Common myeloid progenitor, CD34-positive (primary cell): ENCODE results near the gene DDX20.
"Not testable (repeated sequence)": the region's sequence is repeated elsewhere in the genome, so short reads cannot be mapped to it uniquely, and the experiment has no call there.

ENCODE experiments used
- CTCF ChIA-PET: fragments of 350-600 bp; sonication (Branson Sonifier 250); formaldehyde crosslinking; loops from one replicate; lab custom pipeline; 2021; ENCODE audit warnings: antibody characterized with exemption; lab: Charles Lee
- POLR2A ChIA-PET: fragments of 350-600 bp; sonication (Branson Sonifier 250); formaldehyde crosslinking; loops from one replicate; lab custom pipeline; 2021; ENCODE audit warnings: antibody characterized with exemption; lab: Charles Lee
- DNase-seq, 3 donors: peaks; one replicate each; pipeline versions ENCODE4 v3.0.0 to v3.0.0-alpha.2; 2013
- H3K27ac ChIP-seq, 2 experiments: 1 replicate in 1 of 2; 2 replicates in 1 of 2; pipeline ENCODE4 v1.7.0; 2013; ENCODE audit warnings: inconsistent platforms in 2 of 2, low read length in 2 of 2, mild to moderate bottlenecking in 2 of 2, low read depth in 1 of 2, moderate library complexity in 1 of 2; ENCODE audit not compliant: severe bottlenecking in 2 of 2, insufficient read depth in 1 of 2, poor library complexity in 1 of 2
- H3K27me3 ChIP-seq, 5 experiments: replicated peaks in 2 of 5; 1 replicate in 3 of 5; 2 replicates in 2 of 5; pipeline versions ENCODE4 v1.6.1 to v1.7.0; 2013; ENCODE audit warnings: low read length in 4 of 5, mild to moderate bottlenecking in 2 of 5, moderate library complexity in 2 of 5, inconsistent platforms in 1 of 5; ENCODE audit not compliant: insufficient read depth in 5 of 5, control insufficient read depth in 4 of 5
- H3K36me3 ChIP-seq, 4 experiments: 1 replicate in 2 of 4; 2 replicates in 2 of 4; pipeline versions ENCODE4 v1.6.1 to v1.7.0; 2013; ENCODE audit warnings: low read length in 3 of 4, control low read depth in 1 of 4, mild to moderate bottlenecking in 1 of 4; ENCODE audit not compliant: control insufficient read depth in 4 of 4, insufficient read depth in 4 of 4
- H3K4me1 ChIP-seq, 4 experiments: 1 replicate in 3 of 4; 2 replicates in 1 of 4; pipeline versions ENCODE4 v1.6.1 to v1.7.1; 2013; ENCODE audit warnings: low read length in 3 of 4, mild to moderate bottlenecking in 3 of 4, control low read depth in 1 of 4, inconsistent platforms in 1 of 4, moderate library complexity in 1 of 4; ENCODE audit not compliant: control insufficient read depth in 4 of 4, insufficient read depth in 4 of 4; ENCODE audit errors: control extremely low read depth in 1 of 4
- H3K4me3 ChIP-seq, 7 experiments: 1 replicate in 4 of 7; 2 replicates in 3 of 7; pipeline versions ENCODE4 v1.5.1 to v1.7.0; 2013; ENCODE audit warnings: mild to moderate bottlenecking in 7 of 7, low read length in 6 of 7, moderate library complexity in 6 of 7, inconsistent platforms in 2 of 7, low read depth in 2 of 7, control low read depth in 1 of 7; ENCODE audit not compliant: insufficient read depth in 4 of 7, control insufficient read depth in 1 of 7; ENCODE audit errors: extremely low read depth in 1 of 7
- H3K9me3 ChIP-seq, 5 experiments: 1 replicate in 4 of 5; 2 replicates in 1 of 5; pipeline versions ENCODE4 v1.6.1 to v1.7.1; 2013; ENCODE audit warnings: low read length in 4 of 5, mild to moderate bottlenecking in 2 of 5, inconsistent platforms in 1 of 5, low read depth in 1 of 5, moderate library complexity in 1 of 5; ENCODE audit not compliant: control insufficient read depth in 4 of 5, insufficient read depth in 2 of 5; ENCODE audit errors: control extremely low read depth in 1 of 5
- WGBS: methylation state at CpG from one replicate; pipeline ENCODE4 v1.1.5; 2013; ENCODE audit not compliant: insufficient coverage; 5-methylcytosine and 5-hydroxymethylcytosine counted together

The DDX20 gene

GRCh38 chr1:111739194-111739924 is 16.3 kb upstream of the DDX20 start, which contains the start of gene INKA2:
Gene INKA2 (minus strand): TSS chr1:111739395. CDS start chr1:111739242, 153 bp downstream.
- POLR2A ChIA-PET: interaction anchor here (0.6 to 1.6 kb wide), 3 partner anchors 16 to 231 kb away, joined by 3 to 6 read pairs (median 5); partner anchors contain the start of gene DDX20
- H3K27ac ChIP-seq: peak within 1 kb of the TSS in 1 of 2 experiments; percentile 30
- H3K4me1 ChIP-seq: peaks cover 4 to 65% (median 40%) of the 10 kb centered on the region in 4 experiments
- under 1% methylated on average over 51 of the region's 59 CpGs for WGBS
- CTCF ChIA-PET: interaction anchor here (0.9 to 6.8 kb wide), 7 partner anchors 8 to 257 kb away, joined by 3 to 62 read pairs (median 16); partner anchors contain the start of gene DDX20
- peak within 1 kb of the TSS; percentile 42 to 80 (median 64) for H3K4me3 ChIP-seq
- no peaks in the 10 kb centered on the region for H3K9me3 ChIP-seq
- H3K27me3 ChIP-seq: peaks cover 0 to 27% (median 13%) of the 10 kb centered on the region in 5 experiments
- H3K36me3 ChIP-seq: no peaks in the 10 kb centered on the region
- DNase-seq: peak; percentile 63 to 86 (median 80)

GRCh38 chr1:111739925-111740765 is 15.6 kb upstream of the DDX20 start:
- peak in 2 of 3 donors; percentile 48 to 62 for DNase-seq
- no peaks in the 10 kb centered on the region for H3K9me3 ChIP-seq
- POLR2A ChIA-PET: interaction anchor here (1.6 kb wide), 1 partner anchor 15 kb away, joined by 6 read pairs; the partner anchor contains the start of gene DDX20
- WGBS: 2% methylated on average over 49 of the region's 63 CpGs
- peak overlapping the region in 1 of 2 experiments; percentile 30 for H3K27ac ChIP-seq
- peak overlapping the region; percentile 12 to 80 (median 64) for H3K4me3 ChIP-seq
- H3K4me1 ChIP-seq: peaks cover 4 to 65% (median 40%) of the 10 kb centered on the region in 4 experiments
- H3K27me3 ChIP-seq: peaks cover 0 to 27% (median 13%) of the 10 kb centered on the region in 5 experiments
- H3K36me3 ChIP-seq: no peaks in the 10 kb centered on the region
- CTCF ChIA-PET: interaction anchor here (0.9 to 6.8 kb wide), 6 partner anchors 10 to 228 kb away, joined by 3 to 62 read pairs (median 12); partner anchors contain the start of gene DDX20

GRCh38 chr1:111742292-111742691 is 13.4 kb upstream of the DDX20 start:
- WGBS: 99% methylated on average over 11 of the region's 14 CpGs
- POLR2A ChIA-PET: interaction anchor here (1.2 kb wide), 1 partner anchor 10 kb away, joined by 3 read pairs; no protein-coding TSS in a partner anchor
- peak overlapping the region in 1 of 2 experiments; percentile 36 for H3K27ac ChIP-seq

GRCh38 chr1:111742938-111743549 is 12.7 kb upstream of the DDX20 start:
- WGBS: 95% methylated on average over 3 of the region's 5 CpGs
- ChIA-PET POLR2A (interaction anchor here (0.8 to 1.2 kb wide), 2 partner anchors 9 to 28 kb away, joined by 3 to 7 read pairs; no protein-coding TSS in a partner anchor), CTCF (interaction anchor here (0.6 to 6.5 kb wide), 6 partner anchors 8 to 227 kb away, joined by 3 to 58 read pairs (median 4); partner anchors contain the start of gene DDX20)
- peak overlapping the region in 1 of 7 experiments; percentile 11 for H3K4me3 ChIP-seq
- DNase-seq: peak; percentile 68 to 85 (median 82)
- peak overlapping the region in 1 of 2 experiments; percentile 56 for H3K27ac ChIP-seq
- H3K9me3 ChIP-seq: no peaks in the 10 kb centered on the region
- no peaks in the 10 kb centered on the region for H3K36me3 ChIP-seq
- peaks cover 0 to 52% (median 29%) of the 10 kb centered on the region in 4 experiments for H3K4me1 ChIP-seq
- H3K27me3 ChIP-seq: peaks cover 0 to 27% (median 13%) of the 10 kb centered on the region in 5 experiments

More at GRCh38 chr1:111742292-111742691, 13.4 kb upstream of the DDX20 start:
- CTCF ChIA-PET: interaction anchor here (1.5 to 6.5 kb wide), 3 partner anchors 9 to 28 kb away, joined by 4 to 58 read pairs (median 25); partner anchors contain the start of gene DDX20
- H3K4me1 ChIP-seq: peaks cover 3 to 59% (median 37%) of the 10 kb centered on the region in 4 experiments
- not testable (repeated sequence) for H3K36me3 ChIP-seq, H3K9me3 ChIP-seq, DNase-seq, H3K4me3 ChIP-seq
- H3K27me3 ChIP-seq: peaks cover 0 to 27% (median 13%) of the 10 kb centered on the region in 5 experiments

GRCh38 chr1:111743679-111744101 is 12.0 kb upstream of the DDX20 start:
- ChIA-PET POLR2A (interaction anchor here (0.8 to 1.2 kb wide), 2 partner anchors 8 to 29 kb away, joined by 3 to 7 read pairs; no protein-coding TSS in a partner anchor), CTCF (interaction anchor here (1.0 to 6.5 kb wide), 5 partner anchors 8 to 228 kb away, joined by 3 to 58 read pairs (median 4); partner anchors contain the start of gene DDX20)
- peak overlapping the region in 1 of 2 experiments; percentile 56 for H3K27ac ChIP-seq
- DNase-seq: peak; percentile 74 to 89 (median 82)
- H3K4me1 ChIP-seq: peaks cover 0 to 45% (median 23%) of the 10 kb centered on the region in 4 experiments
- 19% methylated on average over 2 of the region's 3 CpGs for WGBS
- H3K4me3 ChIP-seq: peak overlapping the region in 1 of 7 experiments; percentile 11
- H3K9me3 ChIP-seq: no peaks in the 10 kb centered on the region
- H3K27me3 ChIP-seq: peaks cover 0 to 27% (median 13%) of the 10 kb centered on the region in 5 experiments
- no peaks in the 10 kb centered on the region for H3K36me3 ChIP-seq
